Middle frontal gyrus (tissue), 1 donor: Measurements from ENCODE around the gene SOX13.
"Not testable (repeated sequence)": the region's sequence is repeated elsewhere in the genome, so short reads cannot be mapped to it uniquely, and the experiment has no call there.

ENCODE experiments used
- DNase-seq: peaks from one replicate; pipeline ENCODE4 v3.0.0-alpha.2; 2015; ENCODE audit warnings: low spot score; ENCODE audit errors: extremely low spot score

Gene SOX13

DNA sequence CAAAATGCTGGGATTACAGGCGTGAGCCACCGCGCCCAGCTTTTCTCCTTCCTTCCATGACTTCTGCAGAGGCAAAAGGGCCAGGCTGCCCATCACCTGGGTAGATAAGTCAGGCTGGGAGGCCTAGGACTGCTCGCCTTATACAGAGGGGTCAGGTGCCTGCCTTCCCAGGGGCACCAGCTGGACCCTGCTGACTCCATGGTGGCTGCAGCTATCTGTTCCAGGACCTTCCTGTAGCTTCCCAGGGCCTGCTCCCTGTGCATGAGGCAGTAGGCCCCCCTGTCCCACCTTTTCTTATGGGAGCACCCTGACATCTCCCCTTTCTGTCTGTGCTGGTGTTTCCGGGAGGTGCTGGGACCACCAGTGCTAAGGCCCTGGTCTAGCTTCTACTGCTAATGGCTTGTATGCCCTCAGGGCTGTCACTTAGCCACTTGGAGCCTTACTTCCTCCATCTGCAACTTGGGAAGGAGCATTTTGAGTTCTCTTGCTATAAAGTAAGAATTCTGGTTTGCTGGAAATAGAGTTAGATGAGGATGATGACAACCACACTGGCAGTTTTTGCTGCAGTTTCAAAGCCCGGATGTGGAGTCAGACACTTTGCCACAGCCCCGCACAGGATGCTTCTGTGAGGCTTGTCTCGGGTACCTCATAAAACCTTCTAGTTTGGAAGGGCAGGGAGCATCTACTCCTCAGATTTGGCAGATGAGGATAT is 14.4 kb downstream of the SOX13 start:
- DNase-seq = no peak

GRCh38 chr1:204087893-204088528 is 15.1 kb downstream of the SOX13 start:
- DNase-seq = no peak

DNA sequence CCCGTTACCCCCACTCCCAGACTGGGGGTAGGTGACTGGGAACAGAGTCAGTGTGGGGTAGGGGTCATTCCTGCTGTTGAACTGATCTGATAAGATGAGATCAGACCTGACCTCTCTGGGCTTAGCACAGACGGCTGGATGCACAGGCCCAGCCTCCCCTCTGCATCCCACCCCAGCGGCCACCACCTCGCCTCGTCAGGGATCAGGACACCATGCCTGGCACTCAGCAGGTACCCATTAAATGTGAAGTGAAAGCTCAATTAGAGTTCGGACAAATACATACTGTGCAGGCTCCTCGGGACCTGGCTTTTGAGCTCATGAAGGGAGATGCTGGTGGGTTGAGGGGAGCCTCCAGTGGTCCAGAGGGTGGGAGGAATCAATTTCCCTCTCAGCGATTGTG is 15.7 kb downstream of the SOX13 start:
- DNase-seq = no peak

DNA sequence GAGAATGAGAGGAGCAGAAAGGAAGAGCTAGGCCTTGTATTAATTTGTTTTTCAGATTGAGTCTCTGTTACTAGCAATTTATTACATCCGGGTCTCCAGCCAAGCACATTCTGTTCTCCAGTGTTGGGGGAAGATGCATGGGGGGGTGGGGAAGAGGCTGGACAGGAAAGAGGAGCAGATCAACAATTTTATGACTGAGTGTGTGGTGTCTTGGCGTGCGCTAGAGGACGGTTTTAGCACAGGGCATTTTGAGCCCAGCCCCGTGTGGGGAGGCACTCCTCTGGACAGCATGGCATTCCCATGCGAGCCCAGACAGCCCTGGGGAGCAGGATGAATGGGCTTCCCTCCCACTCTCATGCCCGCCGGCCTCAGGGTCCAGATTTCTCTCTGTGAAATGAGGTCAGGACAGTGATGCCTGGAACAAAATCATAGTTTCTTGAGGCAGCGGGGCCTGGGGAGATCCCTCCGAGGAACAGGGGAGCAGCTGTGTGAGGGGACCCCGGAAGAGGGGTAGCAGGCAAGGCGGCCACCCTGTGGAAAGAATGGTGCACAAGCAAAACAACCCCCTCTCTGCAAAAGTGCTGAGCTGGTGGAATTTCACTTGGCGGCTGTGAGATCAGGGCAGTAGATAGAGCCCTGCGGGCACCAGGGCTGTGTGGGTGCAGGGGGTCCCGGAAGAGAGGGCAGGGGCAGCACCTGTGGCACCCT is 16.3 kb downstream of the SOX13 start:
- no peak for DNase-seq

DNA sequence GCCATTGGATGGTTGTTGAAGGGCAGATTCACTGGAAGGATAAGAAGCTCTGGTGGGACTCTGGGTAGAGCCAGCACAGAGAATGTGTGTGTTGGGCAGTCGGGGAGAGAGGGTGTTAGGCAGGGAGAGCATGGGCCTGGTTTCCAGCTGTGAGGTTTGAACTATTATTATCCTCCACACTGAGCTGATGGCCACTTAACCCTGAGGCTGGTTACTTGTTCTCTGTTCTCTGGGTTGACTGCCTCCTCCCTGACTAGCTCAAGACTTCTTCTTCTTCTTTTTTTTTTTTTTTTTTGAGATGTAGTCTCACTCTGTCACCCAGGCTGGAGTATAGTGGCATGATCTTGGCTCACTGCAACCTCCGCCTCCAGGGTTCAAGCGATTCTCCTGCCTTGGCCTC is 17.2 kb downstream of the SOX13 start:
- not testable (repeated sequence) for DNase-seq

DNA sequence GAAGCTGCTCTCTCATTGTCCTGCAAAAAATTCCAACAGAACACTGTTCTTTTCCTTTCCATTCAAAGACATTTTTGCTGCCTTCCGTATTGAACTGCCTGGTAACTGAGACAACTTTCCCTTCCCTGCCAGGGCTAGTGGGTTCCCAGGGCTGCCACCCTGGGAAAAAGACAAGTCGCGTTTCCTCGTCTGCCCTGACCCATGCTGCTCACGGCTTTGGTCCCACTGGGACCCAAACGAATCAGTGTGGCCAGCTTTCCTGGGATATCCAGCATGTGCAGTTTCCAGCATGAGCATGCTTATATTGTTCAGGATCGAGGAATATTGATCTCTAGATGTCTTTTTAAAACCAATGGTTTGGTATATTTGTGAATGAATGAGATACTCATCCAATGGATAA is 18.2 kb downstream of the SOX13 start:
- no peak for DNase-seq

DNA sequence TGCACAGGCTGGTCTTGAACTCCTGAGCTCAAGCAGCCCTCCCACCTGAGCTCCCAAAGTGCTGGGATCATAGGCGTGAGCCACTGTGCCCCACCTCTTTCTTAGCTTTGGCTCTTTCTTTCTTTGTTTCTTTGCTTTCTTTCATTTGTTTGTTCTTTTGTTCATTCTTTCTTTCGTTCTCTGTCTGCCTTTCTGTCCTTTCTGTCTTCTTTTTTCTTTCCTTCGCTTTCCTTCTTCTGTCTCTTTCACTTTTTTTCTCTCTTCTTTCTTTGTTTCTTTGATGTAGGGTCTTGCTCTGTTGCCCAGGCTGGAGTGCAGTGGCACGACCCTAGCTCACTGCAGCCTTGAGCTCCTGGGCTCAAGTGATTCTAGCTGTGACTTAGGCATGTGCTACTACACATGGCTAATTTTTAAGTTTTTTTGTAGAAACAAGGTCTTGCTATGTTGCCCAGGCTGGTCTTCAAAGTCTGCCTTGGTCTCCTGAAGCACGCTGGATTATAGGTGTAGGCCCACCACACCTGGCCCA is 18.9 kb downstream of the SOX13 start:
- no peak for DNase-seq

- no peak for DNase-seq
These were observed 19.9 kb downstream of the SOX13 start for GRCh38 chr1:204092632-204093420.

DNA sequence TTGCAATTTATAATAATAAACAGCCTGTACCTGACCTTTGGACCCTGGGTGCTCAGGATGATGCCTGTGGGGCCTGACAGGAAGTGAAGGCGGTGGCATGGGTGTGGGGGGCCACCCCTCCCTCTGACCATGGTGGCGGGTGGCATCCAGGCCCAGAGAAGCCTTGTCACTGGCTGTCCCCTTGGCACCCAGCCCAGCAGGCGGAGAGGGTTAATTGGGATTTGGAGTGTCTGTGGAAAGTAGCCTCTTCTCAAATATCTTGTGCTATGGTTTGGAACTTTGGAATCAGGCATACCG is 20.5 kb downstream of the SOX13 start:
- DNase-seq = no peak

- DNase-seq = no peak
These were observed 20.9 kb downstream of the SOX13 start for GRCh38 chr1:204093781-204094180.

DNA sequence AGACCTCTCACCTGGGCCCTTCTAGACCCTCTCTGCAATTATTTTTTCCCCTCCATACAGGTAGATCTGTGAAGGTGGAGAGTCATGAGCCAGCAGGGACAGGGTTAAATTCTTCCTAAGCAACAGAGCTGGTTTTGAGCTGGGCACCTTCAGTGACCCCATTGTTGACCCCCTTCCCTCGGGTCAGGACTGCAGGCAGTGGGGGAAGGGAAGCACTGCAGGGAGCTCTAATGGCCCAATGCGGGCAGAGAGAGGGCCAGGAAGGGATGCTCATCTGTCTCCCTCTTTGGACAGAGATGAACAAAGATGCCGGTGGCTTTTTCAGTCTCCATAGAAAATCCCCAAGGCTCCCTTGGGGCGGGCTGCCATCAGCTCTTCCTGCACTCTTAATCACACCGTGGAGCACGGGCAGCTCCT is 21.4 kb downstream of the SOX13 start:
- no peak for DNase-seq

DNA sequence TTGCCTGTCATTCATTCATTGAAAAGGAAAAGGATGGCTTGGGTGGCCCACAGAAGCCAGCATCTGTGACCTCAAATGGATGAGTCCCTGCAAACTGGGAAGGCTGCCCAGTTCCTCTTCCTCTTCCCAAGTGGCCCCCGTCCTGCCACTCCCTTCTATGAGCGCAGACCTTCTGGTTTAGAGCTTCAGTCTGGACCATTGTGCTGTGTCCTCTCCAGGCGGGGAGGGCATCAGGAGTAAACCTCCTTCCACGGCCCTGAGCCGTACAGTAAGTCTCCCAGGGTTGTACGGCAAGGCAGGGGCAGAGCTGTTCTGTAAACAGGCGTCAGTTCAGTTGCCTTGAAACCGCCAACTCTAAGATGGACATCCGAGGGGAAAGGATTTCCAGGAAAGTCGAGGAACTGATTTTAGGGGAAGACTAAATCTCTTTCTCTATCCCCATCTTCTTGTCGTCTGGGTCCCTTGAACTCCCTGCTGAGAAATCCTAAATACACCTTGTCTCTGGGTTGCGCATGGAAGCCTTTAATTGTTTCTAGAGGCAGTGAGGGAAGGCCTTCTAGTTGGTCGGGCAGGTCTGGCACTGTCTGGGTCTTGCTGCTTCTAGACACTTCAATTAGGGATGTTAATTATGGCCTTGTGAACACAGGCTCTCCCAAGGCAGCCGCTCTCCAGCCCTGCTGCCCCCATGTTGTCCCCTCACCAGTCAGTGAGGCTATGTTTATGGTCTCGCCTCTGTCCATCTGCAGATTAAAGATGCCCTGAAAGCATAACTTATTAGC is 22.1 kb downstream of the SOX13 start:
- DNase-seq = no peak

DNA sequence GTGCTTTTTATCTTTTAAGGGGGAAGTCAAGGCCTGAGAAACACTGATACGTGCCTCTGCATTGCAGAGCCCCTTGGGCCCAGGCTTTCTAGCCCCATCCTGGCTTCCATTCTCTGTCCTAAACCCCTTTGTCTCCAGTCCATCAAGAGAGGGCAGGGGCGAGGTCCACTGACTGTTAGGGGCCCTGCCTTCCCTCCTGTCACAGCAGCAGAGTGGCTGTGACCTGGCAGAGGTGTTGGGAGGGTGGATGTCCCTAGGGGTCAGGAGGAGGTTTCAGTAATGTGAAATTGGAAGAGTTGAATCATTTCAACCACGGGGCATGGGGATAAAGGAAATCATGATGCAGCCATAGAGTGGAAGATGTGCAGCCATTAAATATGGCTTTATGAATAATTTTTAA is 24.0 kb downstream of the SOX13 start:
- DNase-seq = no peak

DNA sequence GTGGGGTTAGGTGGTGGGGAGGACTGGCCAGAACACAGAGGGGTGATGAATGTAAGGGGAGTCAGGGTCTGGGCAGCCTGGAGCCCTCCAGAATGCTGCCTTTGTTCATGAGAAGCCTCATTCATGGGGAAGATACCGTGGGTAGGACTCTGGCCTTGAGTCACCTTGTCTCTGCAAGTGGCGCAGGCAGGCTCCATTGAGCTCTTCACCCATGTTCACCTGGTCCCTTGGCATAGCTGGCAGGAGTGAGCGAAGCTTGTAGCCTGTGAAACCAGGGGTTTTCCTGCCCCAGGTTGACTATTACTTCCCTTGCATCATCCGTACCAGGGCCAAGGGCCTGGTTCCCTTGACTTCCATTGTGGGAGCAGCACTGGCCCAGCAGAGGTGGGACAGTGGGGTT is 25.8 kb downstream of the SOX13 start:
- DNase-seq = no peak

- not testable (repeated sequence) for DNase-seq
These were observed 26.8 kb downstream of the SOX13 start for GRCh38 chr1:204099754-204100153.

DNA sequence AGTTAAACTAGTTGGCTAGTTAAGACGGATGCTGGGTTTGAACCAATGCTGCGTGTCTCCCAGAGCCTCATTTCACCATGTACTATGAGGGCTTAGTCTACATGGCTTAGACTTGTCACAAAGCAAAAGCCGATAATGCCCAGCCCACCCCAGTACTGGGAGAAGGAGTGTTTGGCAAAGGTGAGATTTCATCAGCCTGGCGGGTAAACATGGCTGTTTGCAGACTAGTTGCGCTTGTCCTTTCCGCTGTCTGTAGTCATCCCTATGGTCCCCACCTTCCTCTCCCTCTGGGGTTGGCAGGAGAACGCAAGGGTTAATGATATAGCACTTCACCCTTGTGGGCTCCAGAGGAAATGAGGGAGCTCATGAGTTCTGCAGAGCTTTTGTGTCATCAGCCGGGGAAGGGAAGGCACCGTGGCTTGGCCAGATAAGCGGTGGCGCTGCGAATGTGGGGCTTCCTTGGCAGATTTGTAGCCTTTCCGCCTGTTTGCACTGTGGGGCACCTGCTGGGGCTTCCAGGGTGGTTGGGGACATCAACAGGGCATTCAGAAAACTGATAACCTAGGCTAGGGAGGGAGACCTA is 29.2 kb downstream of the SOX13 start:
- DNase-seq = no peak

DNA sequence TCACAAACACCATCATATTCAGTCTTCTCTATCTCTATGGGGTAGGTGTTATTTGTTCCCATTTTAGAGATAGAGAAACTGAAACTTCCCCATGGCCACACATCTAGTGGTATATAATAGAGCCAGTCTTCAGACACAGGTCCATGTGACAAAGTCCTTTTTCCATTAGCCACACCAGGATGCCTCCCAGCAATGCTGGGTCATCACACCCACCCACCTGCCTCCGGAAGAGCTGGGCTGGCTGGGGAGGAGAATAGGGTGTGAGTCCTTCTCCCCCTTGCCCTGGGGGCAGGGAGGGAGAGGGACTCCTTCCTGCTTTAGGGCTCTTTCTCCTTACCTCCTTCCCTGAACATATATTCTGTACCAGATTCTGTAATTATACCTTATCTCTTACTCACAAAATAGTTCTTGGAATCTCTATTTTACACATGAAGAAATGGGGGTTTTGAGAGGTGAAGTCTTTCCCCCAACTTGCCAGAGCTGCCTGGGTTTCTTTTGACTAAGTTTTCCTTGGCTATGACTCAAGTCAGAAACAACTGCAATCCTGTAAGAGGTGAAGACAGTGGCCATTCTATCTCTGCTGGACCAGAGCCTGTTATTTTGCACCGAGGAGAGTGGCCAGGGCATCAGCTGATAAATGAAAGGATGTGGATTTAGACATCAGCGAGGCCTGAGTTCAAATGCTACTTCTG is 30.0 kb downstream of the SOX13 start:
- DNase-seq = no peak

DNA sequence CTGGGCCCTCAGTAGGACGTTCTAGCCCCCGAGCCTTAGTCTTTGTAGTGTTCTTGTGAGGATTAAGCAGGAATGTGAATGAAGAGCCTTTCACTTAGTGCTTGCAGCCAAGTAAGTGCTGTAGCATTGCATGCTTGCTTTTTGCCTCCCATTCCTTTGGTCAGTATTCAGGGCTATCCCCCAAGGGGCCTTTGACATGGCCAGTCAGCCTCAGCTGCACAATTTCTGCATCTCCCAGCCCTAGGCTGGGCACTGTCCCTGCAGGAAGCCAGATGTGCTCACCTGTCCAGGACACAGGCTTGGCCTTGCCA is 30.5 kb downstream of the SOX13 start:
- DNase-seq = no peak

- DNase-seq = no peak
These were observed 31.6 kb downstream of the SOX13 start for GRCh38 chr1:204104331-204105130.
